ENCODE data around the gene COP1. TPM values are rescaled to one million over a fixed set of nuclear protein-coding genes. Genes with fewer than 3 reads are reported as not detected.

Gene COP1
- total and polyA plus RNA-seq, 8 donors: 12.3 to 33.1 (median 20.5) TPM

GRCh38 chr1:176167210-176167609 is 39.9 kb downstream of the COP1 start:
- Histone ChIP-seq H3K9me3 (no peaks in the 10 kb centered on the region), H3K27me3 (no peaks in the 10 kb centered on the region), H3K4me3 (no peak overlapping the region), H3K4me1 (no peaks in the 10 kb centered on the region), H3K27ac (no peak overlapping the region), H3K36me3 (peaks cover 0 to 5% (median 0%) of the 10 kb centered on the region in 3 donors)
- no peak for TF ChIP-seq CTCF (IDR thresholded peaks at IDR 0.05)
- intact Hi-C loops (cut with DNase I): no loop called here
- FAIRE-seq (no peak), DNase-seq (no peak), ATAC-seq (no peak)
- WGBS, 2 donors: 93 to 94% methylated on average over 4 of the region's 4 CpGs

GRCh38 chr1:176165573-176165972 is 41.5 kb downstream of the COP1 start:
- TF ChIP-seq CTCF (IDR thresholded peaks at IDR 0.05): no peak
- no peak overlapping the region for H3K27ac ChIP-seq
- no peak overlapping the region for H3K4me3 ChIP-seq
- H3K9me3 ChIP-seq: no peaks in the 10 kb centered on the region
- H3K4me1 ChIP-seq: no peaks in the 10 kb centered on the region
- no peaks in the 10 kb centered on the region for H3K27me3 ChIP-seq
- no peak for ATAC-seq
- intact Hi-C loops (cut with DNase I): no loop called here
- WGBS, 2 donors: 78% methylated on average over 2 of the region's 2 CpGs
- peaks cover 0 to 5% (median 0%) of the 10 kb centered on the region in 3 donors for H3K36me3 ChIP-seq
- no peak for DNase-seq
- no peak for FAIRE-seq

DNA sequence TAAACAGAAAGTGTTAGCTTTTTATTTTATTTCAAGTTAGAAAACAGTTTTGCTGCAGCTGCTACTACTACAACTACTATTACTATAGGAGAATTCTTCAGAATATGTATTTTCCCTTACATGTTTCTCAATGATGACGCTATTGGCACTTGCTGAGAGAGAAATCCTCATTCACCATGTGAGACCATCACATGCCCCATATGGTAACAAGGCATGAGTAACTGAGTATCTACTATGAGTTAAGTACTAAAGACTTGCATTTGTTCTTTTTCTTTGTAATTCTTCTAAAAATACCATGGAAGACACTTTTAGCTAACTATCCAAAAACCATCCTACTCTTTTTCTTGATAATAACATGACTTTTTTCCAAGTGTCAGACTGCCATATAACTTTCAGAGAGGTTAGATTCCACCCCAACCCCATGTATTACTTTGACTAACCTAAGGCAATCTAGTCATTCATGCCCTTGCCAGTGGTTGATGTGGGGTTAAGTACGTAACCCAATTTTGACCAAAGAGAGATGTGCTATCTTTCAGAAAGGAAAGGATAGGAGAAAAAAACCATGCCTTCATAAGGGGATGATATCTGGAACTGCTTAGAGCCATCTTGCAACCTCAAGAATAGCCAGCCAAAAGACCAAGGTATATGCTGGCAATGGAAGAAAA is 42.9 kb downstream of the COP1 start:
- no peak overlapping the region for H3K27ac ChIP-seq
- no peak for TF ChIP-seq CTCF (IDR thresholded peaks at IDR 0.05)
- H3K9me3 ChIP-seq: no peaks in the 10 kb centered on the region
- ATAC-seq (no peak), DNase-seq (no peak), FAIRE-seq (no peak)
- no peaks in the 10 kb centered on the region for H3K27me3 ChIP-seq
- intact Hi-C loops (cut with DNase I): no loop called here
- no peak overlapping the region for H3K4me3 ChIP-seq
- H3K4me1 ChIP-seq: no peaks in the 10 kb centered on the region
- H3K36me3 ChIP-seq: no peaks in the 10 kb centered on the region
- WGBS, 2 donors: 97 to 99% methylated on average over 2 of the region's 2 CpGs

DNA sequence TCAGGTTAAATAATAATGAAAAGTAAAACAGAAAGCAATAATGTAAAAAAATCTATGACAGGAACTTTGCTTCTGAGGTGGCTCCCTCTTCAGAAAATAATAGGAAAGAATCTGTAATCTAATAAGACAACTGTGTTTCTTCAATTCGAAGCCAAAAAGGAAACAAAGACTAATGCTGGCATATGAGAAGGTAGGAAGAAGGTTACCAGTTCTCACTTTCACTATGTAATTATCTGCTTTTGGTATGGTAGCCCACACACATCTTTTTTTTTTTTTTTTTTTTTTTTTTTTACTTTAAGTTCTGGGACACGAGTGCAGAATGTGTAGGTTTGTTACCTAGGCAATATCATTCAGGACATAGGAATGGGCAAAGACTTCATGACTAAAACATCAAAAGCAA is 47.1 kb downstream of the COP1 start:
- DNase-seq (no peak), ATAC-seq (no peak), FAIRE-seq (no peak)
- H3K4me1 ChIP-seq: no peaks in the 10 kb centered on the region
- no peak overlapping the region for H3K27ac ChIP-seq
- intact Hi-C loops (cut with DNase I): no loop called here
- TF ChIP-seq CTCF (IDR thresholded peaks at IDR 0.05): no peak
- H3K4me3 ChIP-seq: no peak overlapping the region
- no peaks in the 10 kb centered on the region for H3K9me3 ChIP-seq
- H3K36me3 ChIP-seq: peaks cover 0 to 6% (median 0%) of the 10 kb centered on the region in 3 donors
- WGBS, 2 donors: 48 to 95% methylated on average over 2 of the region's 2 CpGs
- no peaks in the 10 kb centered on the region for H3K27me3 ChIP-seq

DNA sequence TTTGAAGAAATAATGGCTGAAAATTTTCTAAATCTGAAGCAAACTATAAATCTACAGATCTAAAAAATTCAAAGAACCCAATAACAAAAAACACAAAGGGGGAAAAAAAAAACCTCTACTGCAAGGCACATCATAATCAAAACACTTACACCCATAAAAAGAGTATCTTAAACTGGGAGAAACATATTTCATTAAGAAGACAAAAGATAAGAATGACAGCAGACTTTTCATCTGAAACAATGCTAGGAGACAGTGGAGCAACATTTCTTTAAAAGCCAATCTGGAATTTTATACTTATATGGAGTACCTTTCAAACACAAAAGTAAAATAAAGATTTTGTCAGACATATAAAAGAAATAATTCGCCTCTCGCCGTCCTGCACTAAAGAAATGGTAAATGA is 49.1 kb downstream of the COP1 start:
- no peak overlapping the region for H3K4me3 ChIP-seq
- no peaks in the 10 kb centered on the region for H3K4me1 ChIP-seq
- intact Hi-C loops (cut with DNase I): no loop called here
- TF ChIP-seq CTCF (IDR thresholded peaks at IDR 0.05): no peak
- no peak overlapping the region for H3K27ac ChIP-seq
- no peaks in the 10 kb centered on the region for H3K27me3 ChIP-seq
- no peaks in the 10 kb centered on the region for H3K9me3 ChIP-seq
- H3K36me3 ChIP-seq: peaks cover 0 to 6% (median 3%) of the 10 kb centered on the region in 3 donors
- FAIRE-seq: no peak
- DNase-seq: no peak
- ATAC-seq: no peak
- WGBS, 2 donors: 98 to 99% methylated on average over 3 of the region's 3 CpGs
